DOHH2 (cell line): Measurements from ENCODE around the gene CDC42.

Source experiments
- CTCF ChIP-seq: fragments of 200-600 bp; sonication (generic); IDR thresholded peaks from one replicate; pipeline ENCODE4 v1.5.1; 2014; ENCODE audit warnings: antibody characterized with exemption, mild to moderate bottlenecking, low read depth, low read length; ENCODE audit not compliant: poor library complexity, severe bottlenecking
- EZH2phosphoT487 ChIP-seq: fragments of 200-600 bp; sonication (generic); IDR thresholded peaks from 2 replicates; pipeline ENCODE4 v1.6.1; 2017; ENCODE audit warnings: borderline replicate concordance, mild to moderate bottlenecking, antibody characterized with exemption, low read length, moderate library complexity, mixed read lengths

GRCh38 chr1:22137004-22137720 is 84.7 kb downstream of the CDC42 start:
- TF ChIP-seq CTCF (no peak), EZH2phosphoT487 (no peak)
